ENCODE results near the gene HLA-DQA1.
"Not testable (repeated sequence)": the region's sequence is repeated elsewhere in the genome, so short reads cannot be mapped to it uniquely, and the experiment has no call there.

The HLA-DQA1 gene

GRCh38 chr6:32658268-32658897 lies 21.2 kb downstream of the HLA-DQA1 start:
- no peak for DNase-seq (ENCODE audit: low spot score)

DNA sequence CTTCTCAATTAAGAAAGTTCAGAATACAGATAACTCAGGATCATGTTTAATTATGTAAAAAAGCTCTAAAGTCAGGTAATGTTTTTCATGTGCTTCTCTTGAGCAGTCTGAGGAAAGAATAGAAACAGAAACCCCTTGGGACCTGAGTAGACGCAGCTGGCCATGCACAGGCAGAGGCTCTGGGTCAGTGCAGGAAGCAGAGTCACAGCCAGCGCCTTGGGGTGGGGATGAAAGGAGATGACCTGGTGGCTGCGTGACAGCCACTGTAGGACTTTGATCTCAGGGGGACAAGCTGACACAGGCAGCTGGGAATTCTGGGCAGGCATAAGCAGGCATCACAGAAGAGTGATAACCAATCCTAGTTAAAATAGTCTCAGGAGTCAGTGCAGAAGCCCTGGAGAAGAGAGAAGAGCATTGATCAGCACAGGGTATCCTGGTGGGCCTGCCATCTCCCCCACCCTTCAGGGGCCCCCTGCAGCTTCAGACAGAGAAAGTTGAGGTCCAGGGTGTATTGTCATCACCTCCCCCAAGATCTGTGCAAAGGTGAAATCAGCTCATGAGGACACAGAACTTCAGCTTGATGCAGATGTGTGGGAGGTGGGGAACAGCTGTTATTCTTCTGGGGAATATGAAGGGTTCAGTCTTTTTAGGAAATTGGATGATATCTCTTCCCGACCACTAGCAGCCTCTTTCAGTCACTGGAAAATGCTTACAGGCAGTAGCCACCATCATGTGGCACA lies 22.8 kb downstream of the HLA-DQA1 start:
- DNase-seq (ENCODE audit: low spot score) = no peak

GRCh38 chr6:32662099-32662498 lies 24.9 kb downstream of the HLA-DQA1 start:
- DNase-seq (ENCODE audit: low spot score) = no peak

- no peak for DNase-seq (ENCODE audit: low spot score)
Measured at GRCh38 chr6:32662836-32663235, 25.6 kb downstream of the HLA-DQA1 start.

GRCh38 chr6:32664354-32664753 lies 27.1 kb downstream of the HLA-DQA1 start:
- DNase-seq (ENCODE audit: low spot score) = no peak

GRCh38 chr6:32664827-32665362 lies 27.7 kb downstream of the HLA-DQA1 start:
- DNase-seq (ENCODE audit: low spot score) = no peak

DNA sequence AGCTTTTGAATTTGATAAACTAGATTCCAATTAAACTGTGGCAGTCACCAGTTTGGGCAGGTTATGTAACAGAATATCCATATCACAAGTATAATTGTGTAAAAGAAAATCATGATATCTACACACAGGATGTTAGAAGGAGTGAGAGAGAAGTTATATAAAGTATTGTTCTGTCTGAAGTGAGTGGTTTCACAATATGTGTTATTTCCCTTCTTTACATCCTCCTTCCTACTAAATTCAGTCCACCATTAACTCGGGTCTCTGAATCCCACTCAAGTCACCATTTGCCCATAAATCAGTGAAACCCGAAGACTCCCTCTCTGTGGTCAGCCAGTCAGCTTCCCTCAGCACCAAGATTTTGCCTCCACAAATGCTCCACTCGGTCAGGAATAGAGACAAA lies 28.5 kb downstream of the HLA-DQA1 start:
- DNase-seq (ENCODE audit: low spot score) = no peak

DNA sequence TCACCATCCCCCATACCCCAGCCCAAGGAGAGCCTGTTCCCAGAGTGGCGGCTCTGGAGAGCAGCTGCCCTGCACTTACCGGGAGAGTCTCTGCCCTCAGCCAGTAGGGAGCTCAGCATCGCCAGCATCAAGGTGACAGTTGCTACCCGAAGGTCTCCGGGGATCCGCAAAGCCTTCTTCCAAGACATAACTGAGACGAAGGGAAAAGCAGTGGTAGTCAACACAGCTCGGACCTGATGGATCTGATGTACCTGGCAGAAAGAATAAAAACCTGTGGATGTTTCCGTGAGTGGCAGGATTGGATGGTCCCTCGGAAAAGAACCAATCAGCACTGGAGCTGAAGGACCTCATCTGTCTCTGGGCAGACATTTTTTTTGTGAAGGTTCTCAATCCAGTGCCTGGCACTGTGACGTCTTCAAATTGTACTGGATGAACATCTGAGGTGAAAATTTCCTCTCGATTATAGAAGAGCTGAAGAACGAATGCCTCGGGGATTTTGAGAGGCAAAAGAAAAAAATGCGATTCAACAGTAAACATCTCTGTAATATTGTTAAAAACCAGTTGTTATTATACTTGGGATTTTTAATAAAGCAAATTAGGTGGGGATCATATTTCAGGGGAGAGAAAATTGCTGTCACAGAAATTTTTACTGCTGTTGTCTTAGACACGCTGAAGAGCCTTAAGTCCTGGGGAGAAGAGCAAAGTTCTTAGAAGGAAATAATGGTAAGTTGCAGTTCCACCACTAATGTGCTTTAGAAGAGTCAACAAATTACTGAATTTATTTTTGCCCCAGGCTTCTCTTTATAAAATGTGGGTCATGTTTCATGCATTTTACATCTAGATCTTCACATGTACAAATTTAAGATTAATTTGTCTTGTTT lies 29.5 kb downstream of the HLA-DQA1 start, which contains the start of gene HLA-DQB1:
TSS of gene HLA-DQB1 (minus strand) at position 238 of the 881 bp plus-strand sequence. CDS start at position 188, 50 bp downstream.
- peak; percentile 47 for DNase-seq (ENCODE audit: low spot score)

- peak; percentile 32 for DNase-seq (ENCODE audit: low spot score)
Measured at GRCh38 chr6:32668226-32668747, 31.1 kb downstream of the HLA-DQA1 start.

DNA sequence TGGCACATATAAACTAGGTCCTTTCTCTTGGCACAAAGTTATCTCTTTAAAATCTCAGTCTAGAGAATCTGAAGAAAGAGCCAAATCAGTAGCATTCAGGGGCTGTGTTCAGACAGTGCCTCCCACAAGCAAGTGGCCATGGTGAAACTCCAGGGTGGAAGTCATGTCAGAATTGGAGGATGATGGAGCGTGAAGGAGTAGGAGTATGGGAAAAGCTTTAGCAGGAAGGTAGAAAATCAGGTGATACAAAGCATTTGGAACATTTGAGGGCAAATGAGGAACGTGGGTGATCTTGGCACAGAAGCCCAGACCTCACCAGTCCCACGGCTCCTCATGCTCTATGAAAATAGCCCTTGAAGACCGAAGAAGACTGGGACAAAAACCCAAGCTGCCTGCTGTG lies 32.0 kb downstream of the HLA-DQA1 start:
- no peak for DNase-seq (ENCODE audit: low spot score)

DNA sequence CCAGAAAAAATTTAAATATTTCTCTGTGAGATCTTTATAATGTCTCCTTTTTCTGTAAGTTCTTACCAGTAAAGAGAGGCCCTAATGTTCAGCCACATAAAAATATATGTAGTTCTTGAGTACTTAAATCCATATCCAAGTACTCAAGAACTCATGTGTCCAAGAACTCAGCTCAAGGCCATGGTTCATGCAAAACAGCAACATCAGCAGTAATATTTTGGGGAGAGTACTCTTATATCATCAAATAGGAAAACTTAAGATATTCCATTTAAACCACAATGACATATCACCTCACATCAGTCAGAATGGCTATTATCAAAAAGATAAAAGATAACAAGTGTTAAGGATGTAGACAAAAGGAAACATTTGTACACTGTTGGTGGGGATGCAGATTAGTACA lies 32.7 kb downstream of the HLA-DQA1 start:
- DNase-seq (ENCODE audit: low spot score) = no peak

GRCh38 chr6:32671908-32672307 lies 34.7 kb downstream of the HLA-DQA1 start:
- not testable (repeated sequence) for DNase-seq (ENCODE audit: low spot score)

DNA sequence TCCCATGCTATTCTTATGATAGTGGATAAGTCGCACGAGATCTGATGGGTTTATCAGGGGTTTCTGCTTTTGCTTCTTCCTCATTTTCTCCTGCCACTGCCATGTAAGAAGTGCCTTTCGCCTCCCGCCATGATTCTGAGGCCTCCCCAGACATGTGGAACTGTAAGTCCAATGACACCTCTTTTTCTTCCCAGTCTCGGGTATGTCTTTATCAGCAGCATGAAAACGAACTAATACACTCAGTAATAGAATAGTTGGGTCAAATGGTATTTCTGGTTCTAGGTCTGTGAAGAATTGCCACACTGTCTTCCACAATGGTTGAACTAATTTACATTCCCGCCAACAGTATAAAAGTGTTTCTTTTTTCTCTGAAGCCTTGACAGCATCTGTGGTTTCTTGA lies 36.9 kb downstream of the HLA-DQA1 start:
- not testable (repeated sequence) for DNase-seq (ENCODE audit: low spot score)

DNA sequence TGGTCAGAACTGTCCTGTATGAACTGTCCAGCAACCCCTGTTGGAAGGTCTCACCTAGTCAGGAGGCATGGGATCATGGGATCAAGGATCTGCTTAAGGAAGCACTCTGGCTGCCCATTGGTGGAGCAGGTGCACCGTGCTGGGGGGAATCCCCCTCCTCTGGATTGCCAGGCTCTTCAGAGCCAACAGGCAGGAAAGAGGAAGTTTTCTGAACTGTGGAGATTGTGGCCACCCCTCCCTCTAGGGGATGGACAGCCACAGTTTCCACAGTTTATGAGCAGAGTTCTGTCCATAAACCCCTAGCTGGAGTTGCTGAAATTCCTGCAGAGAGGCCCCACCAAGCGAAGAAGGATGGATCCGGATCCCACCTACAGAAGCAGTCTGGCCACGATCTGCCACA lies 42.3 kb downstream of the HLA-DQA1 start:
- DNase-seq (ENCODE audit: low spot score) = no peak

DNA sequence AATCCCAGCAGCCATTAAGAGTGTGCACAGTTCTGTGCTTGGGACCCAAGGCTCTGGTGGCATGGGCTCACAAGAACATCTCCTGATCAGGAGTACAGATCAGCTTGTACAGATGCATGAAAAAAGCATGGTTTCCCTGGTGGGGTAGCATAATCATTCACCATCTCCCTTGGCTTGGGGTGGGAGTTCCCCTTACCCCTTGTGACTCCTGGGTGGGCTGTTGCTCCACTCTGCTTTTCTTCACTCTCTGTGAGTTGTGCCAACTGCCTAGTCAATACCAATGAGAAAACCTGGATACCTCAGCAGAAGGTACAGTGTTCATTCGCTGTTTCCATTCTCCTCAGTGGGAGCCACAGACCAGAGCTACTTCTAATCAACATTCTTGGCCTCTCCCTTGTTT lies 42.8 kb downstream of the HLA-DQA1 start:
- no peak for DNase-seq (ENCODE audit: low spot score)

DNA sequence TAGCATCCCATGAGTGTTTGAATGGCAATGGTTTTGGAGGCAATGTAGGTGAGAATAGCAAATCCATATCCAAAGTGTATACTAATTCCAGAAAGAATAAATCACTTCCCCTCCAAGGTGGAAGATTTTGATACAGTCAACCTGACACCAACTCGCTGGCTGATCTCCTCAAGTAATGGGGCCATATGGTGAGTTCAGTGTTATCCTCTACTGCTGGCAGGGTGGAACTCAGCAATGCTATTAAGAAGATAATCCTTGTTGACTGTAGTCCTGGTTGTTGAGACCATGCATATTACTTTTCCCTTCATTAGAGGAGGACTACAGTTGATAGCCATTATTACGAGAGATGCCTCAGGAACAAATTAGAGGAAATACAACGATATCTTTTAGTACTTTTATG lies 47.0 kb downstream of the HLA-DQA1 start:
- no peak for DNase-seq (ENCODE audit: low spot score)

GRCh38 chr6:32685603-32686002 lies 48.4 kb downstream of the HLA-DQA1 start:
- DNase-seq (ENCODE audit: low spot score) = no peak

GRCh38 chr6:32689531-32690501 lies 52.6 kb downstream of the HLA-DQA1 start:
- no peak for DNase-seq (ENCODE audit: low spot score)

DNA sequence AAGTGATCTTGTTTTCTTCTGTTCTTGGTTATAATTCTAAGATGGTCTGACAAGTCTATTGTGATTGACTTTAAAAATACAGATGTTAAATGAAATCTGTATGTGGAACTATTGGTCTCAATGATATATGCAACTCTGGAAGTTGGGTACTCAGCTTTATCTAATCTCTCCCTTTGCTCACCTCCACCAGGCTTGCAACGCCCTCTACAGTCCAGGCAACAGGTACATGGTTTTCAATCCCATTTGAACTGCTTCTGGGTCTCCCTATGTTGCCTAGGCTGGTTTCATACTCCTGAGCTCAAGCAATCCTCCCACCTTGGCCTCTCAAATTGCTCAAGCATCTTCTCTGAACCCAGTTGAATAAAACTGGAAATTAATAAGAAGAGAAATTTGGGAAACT lies 54.8 kb downstream of the HLA-DQA1 start:
- DNase-seq (ENCODE audit: low spot score) = no peak

Data from cerebellar cortex (tissue), 1 donor.